Measurements from ENCODE around the gene PBOV1. TPM values are rescaled to one million over a fixed set of nuclear protein-coding genes. Genes with fewer than 3 reads are reported as not detected.

The PBOV1 gene
- total RNA-seq, 1 donor = not detected

GRCh38 chr6:138242987-138243592 lies 24.8 kb upstream of the PBOV1 start:
- Histone ChIP-seq H4K20me1 (ENCODE audit: insufficient read depth, low read length) (no peaks in the 10 kb centered on the region), H3K4me3 (ENCODE audit: insufficient read depth, low read length) (no peak overlapping the region), H3K79me2 (ENCODE audit: insufficient read depth, low read length) (no peaks in the 10 kb centered on the region), H3K27me3 (ENCODE audit: insufficient read depth, low read length) (peaks cover 6% of the 10 kb centered on the region), H3K4me1 (ENCODE audit: insufficient read depth, low read length) (no peaks in the 10 kb centered on the region), H3K36me3 (ENCODE audit: insufficient read depth, low read length) (no peaks in the 10 kb centered on the region), H3K27ac (ENCODE audit: low read depth, low read length) (no peak overlapping the region), H3K4me2 (ENCODE audit: insufficient read depth, low read length) (no peak overlapping the region), H2AFZ (ENCODE audit: low read length) (no peak overlapping the region), H3K9me3 (ENCODE audit: low read depth, low read length) (no peaks in the 10 kb centered on the region)
- no peak for TF ChIP-seq CTCF (IDR thresholded peaks at IDR 0.05; ENCODE audit: extremely low read depth, low read depth, low read length)
- peak; percentile 74 for DNase-seq (ENCODE audit: insufficient read length, low spot score, missing footprints)

- no peak overlapping the region for H3K27ac ChIP-seq (ENCODE audit: low read depth, low read length)
- H3K79me2 ChIP-seq (ENCODE audit: insufficient read depth, low read length) = no peaks in the 10 kb centered on the region
- H3K4me3 ChIP-seq (ENCODE audit: insufficient read depth, low read length) = no peak overlapping the region
- no peak for DNase-seq (ENCODE audit: insufficient read length, low spot score, missing footprints)
- no peak overlapping the region for H3K4me2 ChIP-seq (ENCODE audit: insufficient read depth, low read length)
- H2AFZ ChIP-seq (ENCODE audit: low read length) = no peak overlapping the region
- TF ChIP-seq CTCF (IDR thresholded peaks at IDR 0.05; ENCODE audit: extremely low read depth, low read depth, low read length) = no peak
- H4K20me1 ChIP-seq (ENCODE audit: insufficient read depth, low read length) = no peaks in the 10 kb centered on the region
- no peaks in the 10 kb centered on the region for H3K36me3 ChIP-seq (ENCODE audit: insufficient read depth, low read length)
- H3K4me1 ChIP-seq (ENCODE audit: insufficient read depth, low read length) = no peaks in the 10 kb centered on the region
- no peaks in the 10 kb centered on the region for H3K9me3 ChIP-seq (ENCODE audit: low read depth, low read length)
- peaks cover 6% of the 10 kb centered on the region for H3K27me3 ChIP-seq (ENCODE audit: insufficient read depth, low read length)
Observed at GRCh38 chr6:138241934-138242333, 23.6 kb upstream of the PBOV1 start.

- H3K79me2 ChIP-seq (ENCODE audit: insufficient read depth, low read length) = no peaks in the 10 kb centered on the region
- H4K20me1 ChIP-seq (ENCODE audit: insufficient read depth, low read length) = no peaks in the 10 kb centered on the region
- no peak overlapping the region for H3K27ac ChIP-seq (ENCODE audit: low read depth, low read length)
- H3K9me3 ChIP-seq (ENCODE audit: low read depth, low read length) = no peaks in the 10 kb centered on the region
- no peak overlapping the region for H3K4me2 ChIP-seq (ENCODE audit: insufficient read depth, low read length)
- DNase-seq (ENCODE audit: insufficient read length, low spot score, missing footprints) = no peak
- H2AFZ ChIP-seq (ENCODE audit: low read length) = no peak overlapping the region
- H3K4me3 ChIP-seq (ENCODE audit: insufficient read depth, low read length) = no peak overlapping the region
- no peak for TF ChIP-seq CTCF (IDR thresholded peaks at IDR 0.05; ENCODE audit: extremely low read depth, low read depth, low read length)
- no peaks in the 10 kb centered on the region for H3K4me1 ChIP-seq (ENCODE audit: insufficient read depth, low read length)
- peaks cover 6% of the 10 kb centered on the region for H3K27me3 ChIP-seq (ENCODE audit: insufficient read depth, low read length)
- H3K36me3 ChIP-seq (ENCODE audit: insufficient read depth, low read length) = no peaks in the 10 kb centered on the region
Observed at GRCh38 chr6:138241381-138241780, 23.1 kb upstream of the PBOV1 start.

- H3K27ac ChIP-seq (ENCODE audit: low read depth, low read length) = no peak overlapping the region
- no peak for DNase-seq (ENCODE audit: insufficient read length, low spot score, missing footprints)
- no peak overlapping the region for H3K4me3 ChIP-seq (ENCODE audit: insufficient read depth, low read length)
- no peaks in the 10 kb centered on the region for H3K36me3 ChIP-seq (ENCODE audit: insufficient read depth, low read length)
- no peak overlapping the region for H2AFZ ChIP-seq (ENCODE audit: low read length)
- H3K4me1 ChIP-seq (ENCODE audit: insufficient read depth, low read length) = no peaks in the 10 kb centered on the region
- no peaks in the 10 kb centered on the region for H3K9me3 ChIP-seq (ENCODE audit: low read depth, low read length)
- TF ChIP-seq CTCF (IDR thresholded peaks at IDR 0.05; ENCODE audit: extremely low read depth, low read depth, low read length) = no peak
- H4K20me1 ChIP-seq (ENCODE audit: insufficient read depth, low read length) = no peaks in the 10 kb centered on the region
- no peaks in the 10 kb centered on the region for H3K79me2 ChIP-seq (ENCODE audit: insufficient read depth, low read length)
- H3K4me2 ChIP-seq (ENCODE audit: insufficient read depth, low read length) = no peak overlapping the region
- H3K27me3 ChIP-seq (ENCODE audit: insufficient read depth, low read length) = peaks cover 6% of the 10 kb centered on the region
Observed at GRCh38 chr6:138240476-138241245, 22.4 kb upstream of the PBOV1 start.
